HUDEP-2 (cell line): ENCODE measurements around the gene OR10G2.
"Not testable (repeated sequence)": the region's sequence is repeated elsewhere in the genome, so short reads cannot be mapped to it uniquely, and the experiment has no call there.

ENCODE experiments used
- DNase-seq, 76 experiments: peaks; one replicate each; lab custom pipeline; 2025; ENCODE audit not compliant: unreplicated experiment in 76 of 76; lab: John Stamatoyannopoulos, UW

The OR10G2 gene

GRCh38 chr14:21602181-21602580 is 32.6 kb downstream of the OR10G2 start:
- DNase-seq: not testable (repeated sequence)

- no peak for DNase-seq
Measured at GRCh38 chr14:21589317-21589716, 45.4 kb downstream of the OR10G2 start.
